ENCODE results near the gene GRM8.

GRCh38 chr7:126511046-126511445, 741.7 kb downstream of the GRM8 start:
- TF ChIP-seq EZH2 (optimal IDR thresholded peaks at IDR 0.05; ENCODE audit: low read depth, low read length): no peak
- TF ChIP-seq CTCF (IDR thresholded peaks at IDR 0.05; ENCODE audit: low read length): no peak
- TF ChIP-seq EZH2phosphoT487 (IDR thresholded peaks at IDR 0.05; ENCODE audit: low read length): no peak
